ENCODE results near the gene RALGAPB. TPM values are rescaled to one million over a fixed set of nuclear protein-coding genes. Genes with fewer than 3 reads are reported as not detected.

RALGAPB gene
- total RNA-seq, 1 donor from 2014 or later, result 20.8 TPM

DNA sequence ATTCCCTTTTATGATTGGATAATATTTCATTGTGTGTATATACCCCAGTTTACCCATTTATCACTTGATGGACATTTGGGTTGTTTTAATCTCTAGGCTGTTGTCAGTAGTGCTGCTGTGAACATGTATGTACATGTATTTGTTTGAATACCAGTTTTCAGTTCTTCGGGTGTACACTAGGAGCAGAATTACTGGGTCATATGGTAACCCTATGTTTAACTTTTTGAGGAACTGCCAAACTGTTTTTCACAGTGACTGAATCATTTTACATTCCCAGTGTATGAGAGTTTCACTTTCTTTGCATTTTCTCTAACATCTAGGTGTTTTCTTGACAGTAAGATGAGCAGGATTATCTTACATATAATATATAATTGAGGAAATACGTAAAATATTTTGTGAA is 63.7 kb downstream of the RALGAPB start:
- H3K27me3 ChIP-seq (ENCODE audit: control insufficient read depth, insufficient read depth, low read length), result no peaks in the 10 kb centered on the region
- peaks cover 16% of the 10 kb centered on the region for H3K36me3 ChIP-seq (ENCODE audit: control insufficient read depth, insufficient read depth, low read length)
- FAIRE-seq, result no peak
- peak; percentile 12 for TF ChIP-seq CTCF (IDR thresholded peaks at IDR 0.05; ENCODE audit: insufficient read depth, low read length, severe bottlenecking)
- H3K4me3 ChIP-seq (ENCODE audit: low read depth, low read length), result no peak overlapping the region
- DNase-seq (ENCODE audit: low read depth), result peak; percentile 93

- DNase-seq (ENCODE audit: low read depth) (peak; percentile 60), FAIRE-seq (no peak)
- Histone ChIP-seq H3K36me3 (ENCODE audit: control insufficient read depth, insufficient read depth, low read length) (peaks cover 15% of the 10 kb centered on the region), H3K4me3 (ENCODE audit: low read depth, low read length) (no peak overlapping the region), H3K27me3 (ENCODE audit: control insufficient read depth, insufficient read depth, low read length) (no peaks in the 10 kb centered on the region)
- no peak for TF ChIP-seq CTCF (IDR thresholded peaks at IDR 0.05; ENCODE audit: insufficient read depth, low read length, severe bottlenecking)
Observed at GRCh38 chr20:38537176-38537575, 64.5 kb downstream of the RALGAPB start.

GRCh38 chr20:38538789-38539188 is 66.1 kb downstream of the RALGAPB start:
- DNase-seq (ENCODE audit: low read depth) (no peak), FAIRE-seq (no peak)
- H3K36me3 ChIP-seq (ENCODE audit: control insufficient read depth, insufficient read depth, low read length), result peaks cover 16% of the 10 kb centered on the region
- H3K27me3 ChIP-seq (ENCODE audit: control insufficient read depth, insufficient read depth, low read length), result no peaks in the 10 kb centered on the region
- H3K4me3 ChIP-seq (ENCODE audit: low read depth, low read length), result no peak overlapping the region
- no peak for TF ChIP-seq CTCF (IDR thresholded peaks at IDR 0.05; ENCODE audit: insufficient read depth, low read length, severe bottlenecking)

- H3K36me3 ChIP-seq (ENCODE audit: control insufficient read depth, insufficient read depth, low read length), result peaks cover 24% of the 10 kb centered on the region
- no peak for TF ChIP-seq CTCF (IDR thresholded peaks at IDR 0.05; ENCODE audit: insufficient read depth, low read length, severe bottlenecking)
- FAIRE-seq (peak; percentile 52), DNase-seq (ENCODE audit: low read depth) (no peak)
- no peaks in the 10 kb centered on the region for H3K27me3 ChIP-seq (ENCODE audit: control insufficient read depth, insufficient read depth, low read length)
- no peak overlapping the region for H3K4me3 ChIP-seq (ENCODE audit: low read depth, low read length)
Observed at GRCh38 chr20:38543014-38543906, 70.6 kb downstream of the RALGAPB start.

DNA sequence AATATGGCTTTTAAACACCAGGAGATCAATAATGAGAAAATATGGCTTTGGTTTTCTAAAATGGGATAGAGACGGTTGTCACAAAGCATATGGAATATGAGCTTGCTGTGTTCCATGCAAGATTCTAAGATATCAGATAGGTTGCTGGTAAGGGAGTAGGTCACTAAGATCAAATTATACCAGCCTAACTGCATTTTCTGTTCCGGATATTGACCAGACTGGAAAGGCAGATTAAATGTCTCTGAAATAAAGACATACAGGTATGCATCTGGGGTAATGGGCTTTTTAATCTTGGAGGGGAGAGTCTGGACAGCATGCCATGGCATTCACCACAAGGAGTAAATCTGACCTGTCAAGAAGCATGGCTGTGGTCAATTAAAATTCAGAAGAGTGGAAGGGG is 73.1 kb downstream of the RALGAPB start:
- FAIRE-seq, result no peak
- peaks cover 20% of the 10 kb centered on the region for H3K36me3 ChIP-seq (ENCODE audit: control insufficient read depth, insufficient read depth, low read length)
- TF ChIP-seq CTCF (IDR thresholded peaks at IDR 0.05; ENCODE audit: insufficient read depth, low read length, severe bottlenecking), result no peak

More for the DNA sequence above, 73.1 kb downstream of the RALGAPB start:
- H3K27me3 ChIP-seq (ENCODE audit: control insufficient read depth, insufficient read depth, low read length), result no peaks in the 10 kb centered on the region
- H3K4me3 ChIP-seq (ENCODE audit: low read depth, low read length), result no peak overlapping the region
- no peak for DNase-seq (ENCODE audit: low read depth)

All from bronchial epithelial cell (primary cell).